Stimulated activated naive B cell treated with anti-CD40 and anti-IgM and Interleukin-4, amounts not matched to agents 10 μg/mL and 1 μg/mL and 100 μg/mL, for 72 hours (primary cell): ENCODE data around the gene EXOSC3.
"Not testable (repeated sequence)": the region's sequence is repeated elsewhere in the genome, so short reads cannot be mapped to it uniquely, and the experiment has no call there.

Source experiments
- ATAC-seq, 2 donors: fragments of 150-1000 bp; cut with Tn5 transposase; replicated peaks; 2 replicates each; pipeline ENCODE4 v1.10.0; 2021; ENCODE audit warnings: moderate library complexity in 1 of 2
- DNase-seq: peaks from one replicate; pipeline ENCODE4 v3.0.0; 2021
- H3K27ac Mint-ChIP-seq: one replicate; pipeline ENCODE4 v1.8.0; 2022; ENCODE audit warnings: mild to moderate bottlenecking, mixed read lengths
- H3K27me3 Mint-ChIP-seq, 2 donors: one replicate each; pipeline ENCODE4 v1.8.0; 2022; ENCODE audit warnings: mixed read lengths in 2 of 2
- H3K36me3 Mint-ChIP-seq, 2 donors: one replicate each; pipeline ENCODE4 v1.8.0; 2022; ENCODE audit warnings: mixed read lengths in 2 of 2, mild to moderate bottlenecking in 1 of 2
- H3K4me1 Mint-ChIP-seq, 2 donors: one replicate each; pipeline ENCODE4 v1.8.0; 2022; ENCODE audit warnings: mixed read lengths in 2 of 2, mild to moderate bottlenecking in 1 of 2
- H3K4me3 Mint-ChIP-seq, 2 donors: one replicate each; pipeline ENCODE4 v1.8.0; 2022; ENCODE audit warnings: mild to moderate bottlenecking in 2 of 2, mixed read lengths in 2 of 2, moderate library complexity in 1 of 2
- H3K9me3 Mint-ChIP-seq, 2 donors: one replicate each; pipeline ENCODE4 v1.8.0; 2022; ENCODE audit warnings: mixed read lengths in 2 of 2, mild to moderate bottlenecking in 1 of 2

EXOSC3 gene

DNA sequence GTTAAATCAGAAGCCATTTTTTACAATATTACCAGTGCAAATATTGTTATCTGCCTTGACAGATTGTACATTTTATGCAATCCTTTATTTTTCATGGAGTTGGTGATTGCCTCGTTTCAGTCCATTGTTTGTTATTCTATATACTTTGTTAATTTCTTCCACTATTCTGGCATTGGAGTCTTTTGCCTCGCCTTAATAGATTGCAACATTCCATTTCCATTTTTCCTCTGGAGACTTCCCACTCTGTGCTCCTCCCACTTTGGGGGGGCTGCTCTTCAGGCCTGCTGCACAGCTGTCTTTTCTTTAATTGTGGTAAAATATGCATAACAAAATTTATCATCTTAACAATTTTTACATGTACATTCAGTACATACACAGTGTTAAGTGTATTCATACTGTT, 11.4 kb upstream of the EXOSC3 start:
- H3K27me3 Mint-ChIP-seq = peaks cover 2% of the 10 kb centered on the region in 2 donors
- ATAC-seq (no peak), DNase-seq (no peak)
- H3K27ac Mint-ChIP-seq = no peak overlapping the region
- peaks cover under 1 to 2% of the 10 kb centered on the region in 2 donors for H3K9me3 Mint-ChIP-seq
- H3K4me3 Mint-ChIP-seq = no peak overlapping the region
- peaks cover 4 to 14% of the 10 kb centered on the region in 2 donors for H3K36me3 Mint-ChIP-seq
- H3K4me1 Mint-ChIP-seq = peaks cover 5 to 17% of the 10 kb centered on the region in 2 donors

DNA sequence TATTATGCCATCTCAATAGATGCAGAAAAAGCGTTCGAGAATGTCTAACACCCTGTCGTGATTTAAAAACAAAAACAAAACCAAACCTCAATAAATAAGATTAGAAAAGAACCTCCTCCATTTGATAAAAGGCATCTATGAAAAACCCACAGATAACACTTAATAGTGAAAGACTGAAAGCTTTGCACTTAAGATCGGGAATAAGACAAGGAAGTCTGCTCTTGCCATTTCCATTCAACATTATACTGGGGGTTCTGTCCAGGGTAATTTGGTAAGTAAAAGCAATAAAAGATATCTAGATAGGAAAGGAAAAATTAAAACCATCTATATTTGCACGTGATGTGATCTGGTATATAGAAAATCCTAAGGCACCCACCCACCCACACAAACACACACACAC, 7.3 kb upstream of the EXOSC3 start:
- Mint-ChIP-seq H3K27me3 (peaks cover 17 to 21% of the 10 kb centered on the region in 2 donors), H3K4me1 (no peaks in the 10 kb centered on the region), H3K27ac (no peak overlapping the region), H3K36me3 (peaks cover 8 to 23% of the 10 kb centered on the region in 2 donors), H3K9me3 (peaks cover 2 to 4% of the 10 kb centered on the region in 2 donors), H3K4me3 (no peak overlapping the region)
- no peak for ATAC-seq
- no peak for DNase-seq

DNA sequence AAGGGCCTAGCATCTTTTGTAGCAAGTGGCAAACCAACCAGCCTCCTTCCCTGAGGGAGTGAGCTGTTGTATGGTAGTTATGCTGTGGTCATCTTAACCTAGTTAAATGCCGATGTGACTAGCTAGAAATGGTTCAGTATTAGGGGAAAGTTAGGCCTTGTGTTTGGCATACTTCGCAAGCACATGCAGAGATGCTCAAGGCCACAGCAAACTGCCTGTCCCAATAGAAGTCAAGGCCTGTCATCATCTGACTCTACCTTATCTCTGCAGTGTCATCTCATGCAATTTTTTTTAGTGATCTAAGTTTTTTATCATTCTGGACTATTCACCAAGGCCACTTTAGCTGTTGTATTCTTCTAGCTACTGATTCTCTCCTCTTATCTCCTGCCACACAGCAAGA, 5.2 kb upstream of the EXOSC3 start:
- DNase-seq (no peak), ATAC-seq (no peak)
- Mint-ChIP-seq H3K9me3 (peaks cover 2 to 4% of the 10 kb centered on the region in 2 donors), H3K4me1 (peaks cover 0 to 10% of the 10 kb centered on the region in 2 donors), H3K27ac (no peak overlapping the region), H3K4me3 (no peak overlapping the region), H3K36me3 (peaks cover 8 to 18% of the 10 kb centered on the region in 2 donors), H3K27me3 (peaks cover 17 to 23% of the 10 kb centered on the region in 2 donors)

DNA sequence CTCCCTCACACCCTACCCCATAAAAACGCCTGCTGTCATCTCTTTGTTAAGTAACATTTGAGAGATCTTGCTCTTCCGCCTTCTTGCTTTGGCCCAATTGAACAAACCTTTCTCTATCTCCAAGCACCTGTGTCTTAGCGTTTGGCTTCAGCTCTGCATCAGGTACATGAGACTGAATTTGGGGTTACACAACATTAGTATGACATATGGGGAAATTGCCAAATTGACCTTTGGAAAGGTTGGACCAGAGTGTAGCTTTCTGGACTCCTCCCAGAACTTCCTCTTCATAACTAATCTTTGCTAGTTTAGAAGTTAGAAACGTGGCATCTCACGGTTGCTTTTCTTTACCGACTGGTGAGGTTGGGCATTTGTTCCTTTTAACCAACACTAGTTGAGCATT, 3.5 kb upstream of the EXOSC3 start:
- Mint-ChIP-seq H3K4me3 (no peak overlapping the region), H3K27ac (no peak overlapping the region)
- no peak for ATAC-seq

DNA sequence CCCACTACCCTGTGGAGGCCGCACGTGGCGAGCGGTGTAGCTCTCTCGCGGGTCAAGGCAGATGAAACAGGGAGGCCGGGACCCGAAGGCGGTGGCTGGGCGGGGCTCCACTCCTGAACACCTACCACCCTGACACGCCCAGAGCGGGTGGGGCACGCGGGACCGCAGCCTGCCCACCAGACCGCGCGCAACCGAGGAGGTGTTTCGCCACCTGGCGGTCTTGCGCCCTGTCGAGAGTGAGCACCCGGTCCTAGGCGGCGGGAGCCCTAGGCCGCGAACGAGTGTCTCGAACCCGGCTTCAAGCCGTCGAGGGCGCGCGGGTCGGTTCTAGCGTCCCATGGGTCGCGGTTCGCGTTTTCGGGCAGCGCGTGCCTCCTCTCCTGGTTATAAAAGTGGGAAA, 2.2 kb upstream of the EXOSC3 start:
- no peak overlapping the region for H3K27ac Mint-ChIP-seq
- ATAC-seq = no peak
- peaks cover 23 to 34% of the 10 kb centered on the region in 2 donors for H3K36me3 Mint-ChIP-seq
- H3K4me3 Mint-ChIP-seq = no peak overlapping the region
- H3K9me3 Mint-ChIP-seq = peaks cover 2 to 4% of the 10 kb centered on the region in 2 donors
- peaks cover 13 to 29% of the 10 kb centered on the region in 2 donors for H3K4me1 Mint-ChIP-seq
- DNase-seq = no peak
- peaks cover 17 to 23% of the 10 kb centered on the region in 2 donors for H3K27me3 Mint-ChIP-seq

More for the DNA sequence above, 3.5 kb upstream of the EXOSC3 start:
- no peak for DNase-seq
- peaks cover 2 to 4% of the 10 kb centered on the region in 2 donors for H3K9me3 Mint-ChIP-seq
- peaks cover 16 to 25% of the 10 kb centered on the region in 2 donors for H3K36me3 Mint-ChIP-seq
- peaks cover 17 to 23% of the 10 kb centered on the region in 2 donors for H3K27me3 Mint-ChIP-seq
- H3K4me1 Mint-ChIP-seq = peaks cover 3 to 17% of the 10 kb centered on the region in 2 donors

DNA sequence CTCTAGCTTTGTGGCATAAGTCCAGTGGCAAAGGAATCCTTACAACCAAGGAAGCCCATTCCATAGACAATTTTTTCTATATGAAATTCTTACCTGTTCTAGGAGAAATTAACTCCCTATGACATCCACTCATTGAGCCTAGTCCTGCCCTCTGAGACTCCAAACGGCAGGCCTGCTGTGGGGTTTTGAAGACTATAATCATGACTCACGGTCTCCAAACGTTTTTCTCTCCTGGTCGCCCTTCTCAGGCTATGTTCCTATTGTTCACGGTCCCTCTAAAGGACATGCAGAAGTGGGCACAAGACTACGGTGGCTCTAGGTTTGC, 611 bp downstream of the EXOSC3 start:
- Mint-ChIP-seq H3K4me3 (peak overlapping the region; percentile 94 to 99), H3K9me3 (no peaks in the 10 kb centered on the region), H3K36me3 (peaks cover 25 to 40% of the 10 kb centered on the region in 2 donors), H3K27me3 (peaks cover 11 to 17% of the 10 kb centered on the region in 2 donors), H3K27ac (peak overlapping the region; percentile 99), H3K4me1 (peaks cover 14 to 37% of the 10 kb centered on the region in 2 donors)
- no peak for DNase-seq
- ATAC-seq = no peak

DNA sequence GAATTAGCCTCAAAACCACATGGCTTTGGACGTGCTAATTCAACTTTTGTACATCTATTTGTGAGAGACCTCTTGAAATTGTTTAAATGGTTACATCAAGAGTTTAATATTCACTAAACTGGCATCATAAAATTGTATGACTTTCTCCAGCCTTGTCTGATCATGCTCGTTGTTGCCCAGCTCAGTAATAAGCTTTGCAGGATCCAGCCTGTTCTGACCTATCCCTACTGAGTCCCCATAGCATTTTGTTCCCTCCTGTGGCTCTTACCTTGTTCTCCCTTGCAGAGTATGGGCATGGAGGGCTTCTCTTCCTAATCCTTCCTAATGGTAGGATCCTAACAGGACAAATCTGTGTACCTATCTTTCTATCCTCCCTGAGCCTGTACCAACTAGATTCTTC, 6.3 kb downstream of the EXOSC3 start:
- Mint-ChIP-seq H3K36me3 (peaks cover 35 to 52% of the 10 kb centered on the region in 2 donors), H3K27ac (no peak overlapping the region), H3K9me3 (no peaks in the 10 kb centered on the region), H3K4me1 (peaks cover 11 to 20% of the 10 kb centered on the region in 2 donors), H3K4me3 (no peak overlapping the region), H3K27me3 (no peaks in the 10 kb centered on the region)
- no peak for DNase-seq
- no peak for ATAC-seq

DNA sequence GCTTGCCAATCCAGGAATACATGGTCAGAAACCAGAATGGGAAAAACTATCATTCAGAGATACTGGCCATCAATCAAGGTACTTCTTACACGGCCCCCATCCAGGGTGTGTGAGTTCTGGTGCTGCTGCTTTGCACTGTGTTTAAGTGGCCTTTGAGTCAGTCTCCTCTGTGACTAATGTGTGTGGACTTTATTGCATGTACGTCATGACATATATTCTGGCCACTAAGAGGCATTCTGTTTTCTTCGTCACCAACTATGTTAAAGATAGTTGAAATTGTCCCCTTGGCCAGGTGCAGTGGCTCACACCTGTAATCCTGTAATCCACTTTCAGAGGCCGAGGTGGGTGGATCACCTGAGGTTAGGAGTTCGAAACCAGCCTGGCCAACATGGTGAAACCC, 8.5 kb downstream of the EXOSC3 start:
- H3K4me1 Mint-ChIP-seq = peaks cover 0 to under 1% of the 10 kb centered on the region in 2 donors
- H3K36me3 Mint-ChIP-seq = peaks cover 22 to 48% of the 10 kb centered on the region in 2 donors
- no peaks in the 10 kb centered on the region for H3K27me3 Mint-ChIP-seq
- H3K4me3 Mint-ChIP-seq = no peak overlapping the region
- DNase-seq (no peak), ATAC-seq (no peak)
- no peaks in the 10 kb centered on the region for H3K9me3 Mint-ChIP-seq
- no peak overlapping the region for H3K27ac Mint-ChIP-seq

DNA sequence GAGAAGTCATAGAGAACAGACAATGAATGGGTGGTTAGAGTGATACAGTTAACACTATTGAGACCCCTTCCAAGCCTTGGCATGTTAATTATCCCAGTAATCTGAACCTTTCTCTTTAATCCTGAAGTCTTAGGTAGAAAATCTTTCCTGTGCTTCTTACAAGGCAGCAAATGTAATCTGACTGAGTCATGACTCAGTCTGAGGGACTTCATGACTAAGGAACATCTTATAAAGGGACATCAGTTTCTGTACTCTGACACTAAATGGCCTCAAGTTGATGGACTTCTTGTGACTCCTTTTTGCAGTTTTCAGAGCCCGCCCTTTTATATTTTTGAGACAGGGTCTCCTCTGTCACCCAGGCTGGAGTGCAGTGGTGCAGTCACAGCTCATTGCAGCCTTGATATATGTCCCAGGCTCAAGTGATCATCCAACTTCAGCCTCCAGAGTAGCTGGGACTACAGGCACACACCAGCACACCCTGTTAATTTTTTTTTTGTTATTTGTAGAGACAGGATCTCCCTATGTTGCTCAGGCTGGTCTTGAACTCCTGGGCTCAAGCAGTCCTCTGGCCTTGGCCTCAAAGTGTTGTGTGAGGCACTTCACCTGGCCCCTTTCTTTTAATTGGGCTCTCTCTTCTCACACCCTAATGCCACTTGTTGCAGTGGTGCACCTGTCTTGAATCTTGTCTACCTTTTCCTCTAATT, 9.5 kb downstream of the EXOSC3 start:
- Mint-ChIP-seq H3K27me3 (no peaks in the 10 kb centered on the region), H3K9me3 (no peaks in the 10 kb centered on the region), H3K4me3 (no peak overlapping the region), H3K27ac (no peak overlapping the region), H3K4me1 (no peaks in the 10 kb centered on the region), H3K36me3 (peaks cover 20 to 45% of the 10 kb centered on the region in 2 donors)
- ATAC-seq = no peak
- DNase-seq = no peak

DNA sequence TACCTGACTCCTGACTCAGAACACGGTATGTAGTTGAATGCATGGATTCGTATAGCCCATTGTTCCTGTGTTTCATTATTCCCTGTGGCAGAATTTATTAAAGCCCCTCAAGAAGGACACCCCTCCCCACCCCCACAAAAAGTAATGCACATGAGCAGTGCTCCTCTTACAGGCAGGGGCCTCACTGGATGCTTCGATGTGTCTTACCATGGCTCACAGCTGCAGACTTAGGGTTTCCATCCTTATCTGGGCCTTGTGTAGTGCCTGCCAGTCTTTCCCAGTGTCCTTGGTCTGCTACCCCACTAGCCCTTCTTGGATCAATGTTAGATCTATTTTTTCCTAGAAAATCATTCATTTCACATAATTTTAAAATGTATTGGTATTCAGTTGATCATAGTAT, 14.9 kb downstream of the EXOSC3 start:
- H3K27ac Mint-ChIP-seq = no peak overlapping the region

DNA sequence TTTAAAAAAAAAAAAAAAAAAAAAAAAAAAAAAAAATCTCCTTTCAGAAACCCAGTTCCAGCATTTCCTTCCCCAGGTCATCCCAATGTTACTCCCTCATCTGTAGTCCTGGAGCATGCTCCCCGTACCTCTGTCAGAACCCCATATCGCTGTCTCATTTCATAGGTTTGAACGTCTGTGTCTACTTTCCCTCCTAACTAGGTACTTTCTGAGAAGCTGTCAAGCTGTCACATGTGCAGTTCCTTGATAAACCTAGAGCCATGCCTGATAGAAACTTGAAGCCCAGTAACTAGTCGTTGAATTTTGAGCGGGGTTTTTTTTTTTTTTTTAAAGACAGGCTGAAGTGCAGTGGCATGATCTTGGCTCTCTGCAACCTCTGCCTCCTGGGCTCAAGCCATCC, 15.6 kb downstream of the EXOSC3 start:
- no peaks in the 10 kb centered on the region for H3K27me3 Mint-ChIP-seq
- ATAC-seq (no peak), DNase-seq (no peak)
- H3K4me3 Mint-ChIP-seq = no peak overlapping the region
- peaks cover 0 to 3% of the 10 kb centered on the region in 2 donors for H3K4me1 Mint-ChIP-seq
- peaks cover 20 to 57% of the 10 kb centered on the region in 2 donors for H3K36me3 Mint-ChIP-seq
- H3K27ac Mint-ChIP-seq = peak overlapping the region; percentile 70
- peaks cover 0 to 4% of the 10 kb centered on the region in 2 donors for H3K9me3 Mint-ChIP-seq

More for the DNA sequence above, 14.9 kb downstream of the EXOSC3 start:
- H3K9me3 Mint-ChIP-seq = peaks cover 0 to 4% of the 10 kb centered on the region in 2 donors
- DNase-seq (no peak), ATAC-seq (no peak)
- no peaks in the 10 kb centered on the region for H3K27me3 Mint-ChIP-seq
- no peak overlapping the region for H3K4me3 Mint-ChIP-seq
- peaks cover 0 to 3% of the 10 kb centered on the region in 2 donors for H3K4me1 Mint-ChIP-seq
- H3K36me3 Mint-ChIP-seq = peaks cover 17 to 55% of the 10 kb centered on the region in 2 donors

DNA sequence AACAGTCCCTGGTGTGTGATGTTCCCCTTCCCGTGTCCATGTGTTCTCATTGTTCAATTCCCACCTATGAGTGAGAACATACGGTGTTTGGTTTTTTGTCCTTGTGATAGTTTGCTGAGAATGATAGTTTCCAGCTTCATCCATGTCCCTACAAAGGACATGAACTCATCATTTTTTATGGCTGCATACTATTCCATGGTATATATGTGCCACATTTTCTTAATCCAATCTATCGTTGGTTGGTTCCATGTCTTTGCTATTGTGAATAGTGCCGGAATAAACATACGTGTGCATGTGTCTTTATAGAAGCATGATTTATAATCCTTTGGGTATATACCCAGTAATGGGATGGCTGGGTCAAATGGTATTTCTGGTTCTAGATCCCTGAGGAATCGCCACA, 19.6 kb downstream of the EXOSC3 start:
- DNase-seq, H3K27ac Mint-ChIP-seq, H3K4me3 Mint-ChIP-seq, H3K4me1 Mint-ChIP-seq, H3K9me3 Mint-ChIP-seq, H3K27me3 Mint-ChIP-seq, ATAC-seq: not testable (repeated sequence)
- H3K36me3 Mint-ChIP-seq = peaks cover 29 to 58% of the 10 kb centered on the region in 2 donors

DNA sequence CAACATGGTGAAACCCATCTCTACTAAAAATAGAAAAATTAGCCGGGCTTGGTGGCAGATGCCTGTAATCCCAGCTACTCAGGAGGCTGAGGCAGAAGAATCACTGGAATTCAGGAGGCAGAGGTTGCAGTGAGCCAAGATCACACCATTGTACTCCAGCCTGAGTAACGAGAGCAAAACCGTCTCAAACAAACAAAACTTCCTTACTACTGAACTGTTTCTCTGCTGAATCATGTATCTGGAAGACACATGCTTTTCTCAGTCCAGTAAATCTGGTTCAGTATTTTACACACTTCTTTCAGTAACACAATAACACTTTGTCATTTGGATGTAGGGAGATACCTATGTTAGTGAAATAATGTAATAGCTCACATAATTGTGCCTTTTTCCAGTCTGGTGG, 23.4 kb downstream of the EXOSC3 start:
- Mint-ChIP-seq H3K27me3 (no peaks in the 10 kb centered on the region), H3K4me1 (peaks cover 0 to 2% of the 10 kb centered on the region in 2 donors), H3K4me3 (no peak overlapping the region), H3K36me3 (peaks cover 22 to 38% of the 10 kb centered on the region in 2 donors), H3K9me3 (peaks cover 0 to 4% of the 10 kb centered on the region in 2 donors), H3K27ac (no peak overlapping the region)
- DNase-seq = no peak
- no peak for ATAC-seq

DNA sequence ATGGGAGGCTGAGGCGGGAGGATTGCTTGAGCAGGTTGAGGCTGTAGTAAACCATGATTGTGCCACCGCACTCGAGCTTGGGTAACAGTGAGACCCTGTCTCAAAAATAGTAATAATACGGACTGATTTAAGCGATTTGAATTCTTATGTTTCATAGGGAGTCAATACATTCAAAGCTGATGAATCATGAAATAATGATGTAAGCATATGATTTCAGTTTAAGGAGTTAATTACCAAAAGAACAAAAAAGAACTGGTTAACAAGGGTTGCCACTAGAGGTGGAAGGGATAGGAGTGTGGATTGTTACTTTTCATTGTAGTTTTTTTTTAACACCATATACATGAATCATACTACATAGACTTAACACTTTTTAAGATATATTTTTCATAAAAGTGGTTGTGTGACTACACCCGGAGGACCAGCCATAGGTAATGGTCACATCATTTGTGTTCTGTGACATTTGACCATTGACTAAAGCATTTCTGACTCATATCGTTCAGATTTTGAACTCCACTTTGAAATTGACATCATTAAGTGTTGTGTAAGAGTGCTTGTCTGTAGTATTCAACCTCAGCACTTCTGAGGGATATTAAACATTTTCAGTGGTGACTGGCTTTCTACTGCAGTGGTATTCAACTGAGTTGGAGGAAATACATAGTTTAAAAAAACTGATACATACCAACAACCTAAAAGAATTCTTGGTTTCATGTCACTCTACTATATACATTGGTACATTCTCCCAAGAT, 24.3 kb downstream of the EXOSC3 start:
- H3K27me3 Mint-ChIP-seq = no peaks in the 10 kb centered on the region
- DNase-seq = no peak
- no peak overlapping the region for H3K4me3 Mint-ChIP-seq
- H3K36me3 Mint-ChIP-seq = peaks cover 20 to 32% of the 10 kb centered on the region in 2 donors
- no peak overlapping the region for H3K27ac Mint-ChIP-seq
- peaks cover 2 to 6% of the 10 kb centered on the region in 2 donors for H3K4me1 Mint-ChIP-seq
- H3K9me3 Mint-ChIP-seq = peaks cover 0 to 2% of the 10 kb centered on the region in 2 donors
- ATAC-seq = no peak

DNA sequence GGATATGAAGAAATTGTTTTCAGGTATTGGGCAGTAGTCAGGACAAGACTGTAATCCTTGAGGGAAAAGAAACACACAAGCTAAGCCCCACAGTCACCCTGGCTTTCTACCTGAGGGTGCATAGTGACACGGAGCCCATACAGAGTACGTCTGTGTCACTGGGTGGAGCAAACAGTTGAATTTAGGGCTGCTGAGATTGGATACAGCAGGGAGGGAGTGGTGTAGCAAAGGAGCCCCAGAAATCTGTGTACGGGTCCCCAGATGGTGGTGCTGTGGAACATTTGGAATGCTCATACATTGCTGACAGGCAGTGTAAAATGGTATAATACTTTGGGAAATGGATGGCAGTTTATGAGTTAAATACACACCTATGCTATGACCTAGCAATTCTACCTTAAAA, 26.1 kb downstream of the EXOSC3 start:
- H3K36me3 Mint-ChIP-seq = peaks cover 7 to 19% of the 10 kb centered on the region in 2 donors

More for the DNA sequence above, 26.1 kb downstream of the EXOSC3 start:
- ATAC-seq (no peak), DNase-seq (no peak)
- H3K27me3 Mint-ChIP-seq = no peaks in the 10 kb centered on the region
- H3K9me3 Mint-ChIP-seq = no peaks in the 10 kb centered on the region
- peaks cover 12 to 21% of the 10 kb centered on the region in 2 donors for H3K4me1 Mint-ChIP-seq
- no peak overlapping the region for H3K27ac Mint-ChIP-seq
- no peak overlapping the region for H3K4me3 Mint-ChIP-seq
